DLD1 (cell line): ENCODE results near the gene HBQ1.
"Not testable (repeated sequence)": the region's sequence is repeated elsewhere in the genome, so short reads cannot be mapped to it uniquely, and the experiment has no call there.

ENCODE experiments used
- in situ Hi-C: cut with HindIII; loops from 2 replicates; pipeline ENCODE4 v1.10.0; 2017; ENCODE audit warnings: low sequenced_read_pairs

The HBQ1 gene

DNA sequence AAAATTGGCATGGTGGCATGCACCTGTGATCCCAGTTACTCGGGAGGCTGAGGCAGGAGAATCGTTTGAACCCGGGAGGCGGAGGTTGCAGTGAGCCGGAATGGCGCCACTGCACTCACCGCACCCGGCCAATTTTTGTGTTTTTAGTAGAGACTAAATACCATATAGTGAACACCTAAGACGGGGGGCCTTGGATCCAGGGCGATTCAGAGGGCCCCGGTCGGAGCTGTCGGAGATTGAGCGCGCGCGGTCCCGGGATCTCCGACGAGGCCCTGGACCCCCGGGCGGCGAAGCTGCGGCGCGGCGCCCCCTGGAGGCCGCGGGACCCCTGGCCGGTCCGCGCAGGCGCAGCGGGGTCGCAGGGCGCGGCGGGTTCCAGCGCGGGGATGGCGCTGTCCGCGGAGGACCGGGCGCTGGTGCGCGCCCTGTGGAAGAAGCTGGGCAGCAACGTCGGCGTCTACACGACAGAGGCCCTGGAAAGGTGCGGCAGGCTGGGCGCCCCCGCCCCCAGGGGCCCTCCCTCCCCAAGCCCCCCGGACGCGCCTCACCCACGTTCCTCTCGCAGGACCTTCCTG is at the start of gene HBQ1:
HBQ1 (plus strand) TSS at position 359 of the 575 bp plus-strand sequence; CDS start at position 387, 28 bp downstream.
- in situ Hi-C loops: no loop called here

DNA sequence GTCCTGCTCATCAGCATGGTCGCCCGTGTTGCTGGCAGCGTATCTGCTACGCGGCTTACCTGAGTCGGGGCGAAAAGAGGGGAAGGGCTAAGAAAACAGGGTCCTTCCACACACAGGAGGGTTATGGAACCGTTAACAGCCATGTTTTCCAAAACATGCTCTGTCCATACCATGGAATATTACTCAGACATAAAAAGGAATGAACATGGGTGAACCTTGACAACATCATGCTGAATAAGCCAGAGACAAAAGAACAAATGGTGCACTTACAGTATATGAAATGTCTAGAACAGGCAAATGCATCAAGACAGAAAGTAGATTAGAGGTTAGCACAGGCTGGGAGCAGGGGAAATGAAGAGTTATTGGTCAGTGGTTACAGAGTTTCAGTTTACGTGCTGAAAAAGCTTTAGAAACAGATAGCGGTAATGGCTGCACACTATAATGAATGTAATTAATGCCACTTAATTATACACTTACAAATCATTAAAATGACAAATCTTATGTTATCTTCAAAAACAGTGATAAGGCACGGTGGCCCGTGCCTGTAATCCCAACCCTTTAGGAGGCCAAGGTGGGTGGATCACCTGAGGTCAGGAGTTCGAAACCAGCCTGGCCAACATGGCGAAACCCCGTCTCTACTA is 49.6 kb upstream of the HBQ1 start:
- in situ Hi-C loops: no loop called here

DNA sequence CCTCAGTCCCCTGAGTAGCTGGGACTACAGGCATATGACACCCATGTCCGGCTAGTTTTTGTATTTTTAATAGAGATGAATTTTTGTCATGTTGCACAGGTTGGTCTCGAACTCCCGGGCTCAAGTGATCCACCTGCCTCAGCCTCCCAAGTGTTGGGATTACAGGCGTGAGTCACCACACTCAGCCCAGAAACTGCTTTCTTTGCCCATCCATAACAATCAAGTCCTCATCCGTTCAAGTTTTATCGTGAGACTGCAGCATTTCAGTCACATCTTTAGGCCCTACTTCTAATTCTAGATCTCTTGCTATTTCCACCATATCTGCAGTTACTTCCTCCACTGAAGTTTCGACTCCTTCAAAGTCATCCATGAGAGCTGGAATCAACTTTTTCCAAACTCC is 48.1 kb upstream of the HBQ1 start:
- in situ Hi-C loops: no loop called here

DNA sequence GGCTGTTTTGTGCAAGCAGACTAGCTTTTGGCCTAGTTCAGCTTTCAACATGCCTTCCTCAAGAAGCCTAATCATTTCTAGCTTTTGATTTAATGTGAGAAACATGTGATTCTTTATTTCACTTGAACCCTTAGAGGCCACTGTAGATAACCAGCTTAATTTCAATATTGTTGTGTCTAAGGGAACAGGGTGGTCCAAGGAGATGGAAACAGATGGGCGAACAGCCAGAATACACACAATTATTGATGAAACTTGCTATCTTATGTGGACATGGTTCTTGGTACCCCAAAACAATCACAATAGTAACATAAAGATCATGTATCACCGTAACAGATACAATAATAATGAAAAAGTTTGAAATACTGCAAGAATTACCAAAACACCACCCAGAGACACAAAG is 46.5 kb upstream of the HBQ1 start:
- in situ Hi-C loops: no loop called here

DNA sequence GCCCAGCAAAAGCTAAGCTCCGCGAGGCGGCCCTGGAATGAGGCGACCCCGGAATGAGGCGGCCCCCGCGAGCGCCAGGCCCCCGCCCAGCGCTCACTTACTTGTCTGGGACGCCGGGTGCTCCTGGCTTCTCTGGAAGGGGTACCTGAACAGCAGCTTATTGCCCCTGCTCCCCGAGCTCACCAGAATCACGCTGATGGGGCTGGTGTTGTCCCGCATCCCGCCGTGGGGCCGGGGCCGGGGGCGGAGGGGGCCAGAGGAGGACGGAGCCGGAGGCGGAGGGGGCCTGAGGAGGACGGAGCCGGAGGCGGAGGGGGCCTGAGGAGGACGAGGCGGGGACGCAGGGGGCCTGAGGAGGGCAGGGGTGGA is 42.2 kb upstream of the HBQ1 start:
- in situ Hi-C loops: no loop called here

DNA sequence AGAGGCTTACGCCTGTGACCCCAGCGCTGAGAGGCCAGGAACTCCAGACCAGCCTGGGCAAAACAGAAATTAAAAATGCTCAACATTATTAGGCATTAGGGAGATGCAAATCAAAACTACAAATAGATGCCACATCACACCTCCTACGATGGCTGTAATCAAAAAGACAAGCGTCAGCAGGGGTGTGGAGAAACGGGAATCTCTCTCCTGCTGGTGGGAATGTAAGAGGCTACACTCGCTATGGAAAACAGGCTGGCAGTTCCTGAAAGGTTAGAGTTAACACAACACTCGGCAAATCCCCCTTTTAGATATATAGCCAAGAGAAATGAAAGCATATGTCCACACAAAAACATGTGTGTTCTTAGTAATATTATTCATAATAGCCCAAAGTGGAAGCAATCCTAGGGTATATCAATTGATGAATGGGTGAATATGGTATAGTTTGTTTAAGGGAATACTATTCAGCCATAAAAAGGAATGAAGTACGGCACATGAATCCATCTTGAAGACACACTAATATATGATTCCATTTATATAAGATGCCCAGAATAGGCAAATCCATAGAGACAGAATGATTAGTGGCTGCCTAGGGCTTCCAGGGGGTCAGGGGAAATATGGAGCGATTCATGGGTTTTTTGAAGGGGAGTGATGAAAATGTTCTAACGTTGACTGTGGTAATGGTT is 39.9 kb upstream of the HBQ1 start:
- in situ Hi-C loops: no loop called here

DNA sequence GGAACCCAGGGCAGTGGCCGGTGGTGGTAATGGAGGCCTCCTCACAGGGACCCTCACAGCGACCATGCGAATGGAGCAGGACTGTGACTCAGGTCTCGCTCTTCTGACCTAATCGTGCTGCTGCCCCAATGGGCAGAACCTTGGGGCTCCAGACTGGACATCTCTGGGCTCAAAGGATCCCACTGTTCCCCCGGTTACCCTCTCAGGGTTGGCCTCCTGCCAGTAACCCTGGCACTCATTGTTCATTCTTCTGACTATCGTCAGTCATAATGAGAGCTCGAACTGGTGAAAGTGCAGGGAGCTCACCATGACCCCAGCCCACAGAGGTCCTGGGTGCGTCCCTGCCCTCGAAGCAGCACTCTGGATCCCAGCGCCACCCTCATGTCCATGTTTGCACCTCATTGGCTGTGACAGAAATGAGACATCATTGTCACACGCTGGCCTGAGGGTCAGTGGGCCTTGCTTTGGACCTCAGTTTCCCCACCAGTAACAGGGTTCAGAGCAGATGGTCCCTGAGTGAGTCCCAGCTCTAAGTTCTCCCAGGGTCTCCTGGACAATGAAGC is 37.8 kb upstream of the HBQ1 start:
- in situ Hi-C loops: no loop called here

DNA sequence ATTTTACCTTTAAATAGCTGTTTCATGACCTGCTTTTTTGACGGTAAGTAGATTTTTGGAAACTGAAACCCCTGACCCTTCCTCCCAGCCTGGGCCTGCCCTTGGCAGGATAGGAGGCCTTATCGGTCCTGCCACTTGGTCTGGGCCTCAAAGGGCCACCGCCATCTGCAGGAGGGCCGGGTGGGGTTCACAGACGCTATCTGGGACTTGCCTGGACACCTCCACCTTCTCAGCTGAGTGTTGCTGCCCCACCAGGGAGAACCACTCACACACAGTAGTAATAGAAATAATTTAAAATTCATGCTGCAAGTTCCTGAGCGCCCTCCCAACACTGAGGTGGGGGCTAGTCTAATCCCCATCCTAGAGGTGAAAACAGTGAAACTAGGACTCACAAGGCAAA is 37.2 kb upstream of the HBQ1 start:
- in situ Hi-C loops: no loop called here

DNA sequence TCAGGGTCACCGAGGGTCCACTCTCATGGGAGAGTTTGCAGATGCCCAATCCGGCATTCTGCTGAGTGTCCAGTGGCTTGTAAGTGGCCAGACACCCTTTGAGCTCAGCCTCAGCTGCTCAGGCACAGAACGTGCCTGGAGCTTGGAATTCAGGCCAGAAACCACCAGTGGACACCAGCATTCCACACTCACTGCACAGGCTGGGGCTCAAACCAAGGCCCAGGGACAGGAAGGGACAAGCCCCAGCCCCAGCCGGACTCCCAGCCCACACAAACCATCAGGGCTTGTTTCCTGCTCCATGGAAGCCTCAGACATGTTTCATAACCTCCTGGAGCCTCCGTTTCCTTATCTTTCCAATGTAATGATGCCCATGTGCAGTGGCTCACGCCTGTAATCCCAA is 36.8 kb upstream of the HBQ1 start:
- in situ Hi-C loops: no loop called here

DNA sequence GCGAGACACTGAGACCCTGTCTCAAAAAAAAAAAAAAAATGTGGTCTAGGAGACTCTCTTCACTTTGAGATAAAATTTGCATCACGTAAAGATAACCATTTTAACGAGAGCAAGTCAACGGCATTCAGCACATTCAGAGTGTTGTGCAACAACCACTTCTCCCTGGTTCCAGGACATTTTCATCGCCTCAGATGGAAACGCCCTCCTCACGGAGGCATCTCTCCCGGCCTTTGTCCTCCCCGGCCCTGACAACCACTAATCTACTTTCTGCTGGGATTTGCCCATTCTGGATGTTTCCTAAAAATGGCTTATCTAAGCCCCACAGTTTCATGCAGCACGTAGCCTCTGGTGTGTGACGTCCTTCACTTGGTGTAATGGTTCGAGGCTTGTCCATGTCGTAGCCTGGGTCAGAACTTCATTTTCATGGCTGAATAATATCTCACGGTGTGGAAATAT is 35.4 kb upstream of the HBQ1 start:
- in situ Hi-C loops: no loop called here

DNA sequence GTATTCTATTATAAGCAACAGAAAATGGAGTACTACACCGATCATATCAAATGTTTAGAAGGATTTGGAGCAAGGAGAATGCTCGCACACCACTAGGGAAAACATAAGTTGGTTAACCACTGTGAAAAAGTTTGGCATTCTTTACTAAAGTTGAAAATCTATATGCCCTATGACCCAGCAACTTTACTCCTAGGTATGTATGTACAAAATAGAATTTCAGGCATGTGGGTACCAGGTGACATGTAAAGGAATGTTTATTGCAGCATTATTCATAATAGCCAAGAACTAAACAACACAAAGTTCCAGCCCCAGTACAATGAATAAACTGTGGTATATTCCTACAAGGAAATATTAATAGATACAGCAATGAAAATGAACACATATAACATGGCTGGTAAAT is 33.6 kb upstream of the HBQ1 start:
- in situ Hi-C loops: no loop called here

DNA sequence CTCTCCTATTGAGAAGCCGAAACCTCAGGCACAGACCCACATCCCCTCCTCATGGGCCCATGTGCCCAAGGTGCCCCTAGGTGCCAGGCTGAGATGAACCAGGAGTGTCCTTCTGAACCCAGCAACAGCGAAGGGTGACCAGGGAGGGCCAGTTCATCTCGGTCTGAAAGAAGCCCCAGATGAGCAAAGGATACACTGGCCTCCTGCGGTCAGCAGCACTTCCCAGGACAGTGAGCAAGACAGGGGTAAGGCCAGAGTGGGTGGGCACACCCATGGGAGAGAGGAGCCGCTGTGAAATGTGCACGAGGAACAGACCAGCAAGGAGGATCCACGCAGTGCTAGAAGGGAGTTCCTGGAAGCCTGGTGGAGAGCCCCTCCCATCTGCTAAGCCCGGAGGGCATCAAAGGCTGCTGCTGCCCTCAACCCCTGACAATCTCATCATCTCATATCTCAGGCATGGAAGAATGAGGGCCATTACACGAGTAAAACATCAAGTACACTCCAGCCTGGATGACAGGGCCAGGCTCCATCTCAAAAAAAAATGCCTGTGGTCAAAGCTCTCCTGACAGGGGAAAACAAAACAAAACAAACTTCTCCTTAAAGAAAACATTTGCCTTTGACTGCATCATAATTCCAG is 31.1 kb upstream of the HBQ1 start:
- in situ Hi-C loops: no loop called here

DNA sequence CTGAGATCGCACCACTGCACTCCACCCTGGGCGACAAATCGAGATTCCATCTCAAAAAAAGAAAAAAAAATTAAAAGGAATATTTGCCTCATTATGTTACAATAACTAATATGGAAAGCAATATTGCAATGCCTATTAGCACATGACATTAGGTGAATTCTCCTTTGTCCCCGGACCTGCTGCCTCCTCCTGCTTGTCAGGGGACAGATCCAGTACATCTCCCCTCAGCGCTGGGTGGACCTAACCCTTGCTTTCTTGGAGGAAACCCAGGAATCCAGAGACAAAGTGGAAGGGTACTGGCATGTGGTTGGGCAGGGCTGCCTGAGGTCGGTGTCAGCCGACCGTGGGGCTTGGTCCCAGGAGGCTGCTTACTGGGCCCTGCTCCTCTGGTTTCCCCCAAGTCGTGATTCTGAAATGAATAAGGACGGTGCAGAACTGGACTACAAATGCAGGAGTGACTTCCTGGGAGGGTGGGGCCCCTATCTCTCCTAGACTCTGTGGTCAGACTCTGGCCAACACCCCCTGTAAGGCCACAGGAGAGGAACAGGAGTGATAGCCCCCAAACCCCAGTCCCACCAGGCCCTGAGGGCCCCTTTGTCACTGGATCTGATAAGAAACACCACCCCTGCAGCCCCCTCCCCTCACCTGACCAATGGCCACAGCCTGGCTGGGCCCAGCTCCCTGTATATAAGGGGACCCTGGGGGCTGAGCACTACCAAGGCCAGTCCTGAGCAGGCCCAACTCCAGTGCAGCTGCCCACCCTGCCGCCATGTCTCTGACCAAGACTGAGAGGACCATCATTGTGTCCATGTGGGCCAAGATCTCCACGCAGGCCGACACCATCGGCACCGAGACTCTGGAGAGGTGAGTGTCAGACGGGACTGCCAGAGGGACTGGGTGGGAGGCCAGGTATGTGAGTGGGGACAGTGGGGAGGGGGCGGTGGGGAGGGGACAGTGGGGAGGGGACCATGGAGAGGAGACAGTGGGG is 27.8 kb upstream of the HBQ1 start, which contains the start of gene HBZ:
HBZ (plus strand) TSS at position 504 of the 988 bp plus-strand sequence; CDS start at position 770, 266 bp downstream.
- in situ Hi-C loops: no loop called here

DNA sequence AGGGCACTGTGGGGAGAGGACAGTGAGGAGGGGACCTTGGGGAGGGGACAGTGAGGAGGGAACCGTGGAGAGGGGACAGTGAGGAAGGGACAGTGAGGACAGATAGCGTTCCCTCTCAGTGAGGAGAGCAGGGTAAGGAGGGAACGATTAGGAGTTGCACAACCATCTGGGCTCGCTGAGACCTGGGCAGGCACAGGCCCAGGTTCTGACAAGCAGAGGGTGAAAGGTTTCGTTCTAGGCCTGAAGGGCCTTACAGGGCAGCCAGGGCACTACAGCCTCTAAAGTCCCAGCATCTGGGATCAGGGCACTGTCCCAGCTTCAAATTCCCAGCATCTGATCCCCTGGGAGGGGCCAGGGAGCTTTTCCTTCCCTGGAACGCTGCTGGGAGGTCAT is 27.1 kb upstream of the HBQ1 start:
- in situ Hi-C loops: not testable (repeated sequence)

DNA sequence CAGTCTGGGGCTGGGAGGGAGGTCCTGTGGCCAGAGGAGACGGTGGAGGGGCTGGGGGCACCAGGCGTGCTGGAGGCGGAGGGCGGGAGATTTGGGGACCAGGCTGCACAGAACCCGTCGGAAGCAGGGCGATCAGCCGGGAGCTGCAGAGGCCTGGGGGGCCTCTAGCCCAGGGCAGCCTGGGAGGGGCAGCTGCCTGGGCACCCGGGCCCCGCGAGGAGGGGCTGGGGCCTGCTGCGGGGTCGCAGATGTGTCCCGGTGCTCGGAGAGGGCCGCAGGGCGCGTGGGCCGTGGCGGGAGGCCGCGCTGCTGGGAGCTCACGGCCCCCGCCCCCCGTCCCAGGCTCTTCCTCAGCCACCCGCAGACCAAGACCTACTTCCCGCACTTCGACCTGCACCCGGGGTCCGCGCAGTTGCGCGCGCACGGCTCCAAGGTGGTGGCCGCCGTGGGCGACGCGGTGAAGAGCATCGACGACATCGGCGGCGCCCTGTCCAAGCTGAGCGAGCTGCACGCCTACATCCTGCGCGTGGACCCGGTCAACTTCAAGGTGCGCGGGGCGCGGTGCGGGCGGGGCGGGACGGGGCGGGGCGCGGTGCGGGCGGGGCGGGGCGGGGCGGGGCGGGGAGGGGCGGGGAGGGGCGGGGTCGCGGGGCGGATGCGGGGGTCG is 26.6 kb upstream of the HBQ1 start:
- in situ Hi-C loops: not testable (repeated sequence)

DNA sequence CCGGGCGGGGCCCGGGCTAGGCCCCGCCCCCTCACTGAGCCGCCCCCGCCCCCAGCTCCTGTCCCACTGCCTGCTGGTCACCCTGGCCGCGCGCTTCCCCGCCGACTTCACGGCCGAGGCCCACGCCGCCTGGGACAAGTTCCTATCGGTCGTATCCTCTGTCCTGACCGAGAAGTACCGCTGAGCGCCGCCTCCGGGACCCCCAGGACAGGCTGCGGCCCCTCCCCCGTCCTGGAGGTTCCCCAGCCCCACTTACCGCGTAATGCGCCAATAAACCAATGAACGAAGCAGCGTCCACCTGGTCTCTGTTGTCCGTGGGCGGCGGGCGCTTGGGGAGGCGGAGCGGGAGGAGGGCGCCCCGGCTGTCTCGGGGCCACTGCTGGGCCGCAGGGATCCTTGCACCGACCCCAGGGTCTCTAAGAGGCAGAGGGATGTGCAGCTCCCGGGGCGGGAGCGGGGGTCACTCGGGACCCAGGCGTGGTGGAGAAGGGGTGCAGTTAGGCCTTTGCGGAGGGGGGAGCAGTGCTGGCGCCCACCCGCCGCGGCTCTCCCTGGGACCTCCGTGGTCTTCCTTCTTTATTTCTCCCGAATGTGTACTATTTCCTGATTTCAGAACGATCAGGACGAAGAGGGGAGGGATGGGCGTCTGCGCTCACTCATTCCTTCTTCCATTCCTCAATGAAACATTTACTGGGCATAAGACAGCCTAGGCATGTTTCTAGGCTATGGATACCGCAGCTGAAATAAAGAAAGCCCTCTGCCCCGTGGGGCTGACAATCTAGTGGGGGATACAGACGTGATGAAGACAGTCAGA is 25.8 kb upstream of the HBQ1 start:
- in situ Hi-C loops: no loop called here

DNA sequence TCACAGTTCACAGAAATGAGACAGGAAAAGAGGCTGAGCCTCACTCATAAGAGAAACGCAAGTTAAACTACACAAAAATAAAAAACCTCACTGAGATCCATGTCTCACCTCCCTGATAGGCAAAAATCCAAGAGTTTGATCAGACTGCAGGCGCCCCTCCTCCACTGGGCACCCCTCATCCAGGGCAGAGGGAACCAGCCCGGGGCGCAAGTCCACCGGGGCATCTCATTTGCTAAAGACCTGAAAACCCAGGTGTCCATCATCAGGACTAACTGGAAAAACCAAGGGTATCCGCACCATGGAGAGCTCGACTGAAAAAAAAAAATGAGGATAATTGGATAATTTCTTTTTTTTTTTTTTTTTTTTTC is 25.2 kb upstream of the HBQ1 start:
- in situ Hi-C loops: no loop called here

DNA sequence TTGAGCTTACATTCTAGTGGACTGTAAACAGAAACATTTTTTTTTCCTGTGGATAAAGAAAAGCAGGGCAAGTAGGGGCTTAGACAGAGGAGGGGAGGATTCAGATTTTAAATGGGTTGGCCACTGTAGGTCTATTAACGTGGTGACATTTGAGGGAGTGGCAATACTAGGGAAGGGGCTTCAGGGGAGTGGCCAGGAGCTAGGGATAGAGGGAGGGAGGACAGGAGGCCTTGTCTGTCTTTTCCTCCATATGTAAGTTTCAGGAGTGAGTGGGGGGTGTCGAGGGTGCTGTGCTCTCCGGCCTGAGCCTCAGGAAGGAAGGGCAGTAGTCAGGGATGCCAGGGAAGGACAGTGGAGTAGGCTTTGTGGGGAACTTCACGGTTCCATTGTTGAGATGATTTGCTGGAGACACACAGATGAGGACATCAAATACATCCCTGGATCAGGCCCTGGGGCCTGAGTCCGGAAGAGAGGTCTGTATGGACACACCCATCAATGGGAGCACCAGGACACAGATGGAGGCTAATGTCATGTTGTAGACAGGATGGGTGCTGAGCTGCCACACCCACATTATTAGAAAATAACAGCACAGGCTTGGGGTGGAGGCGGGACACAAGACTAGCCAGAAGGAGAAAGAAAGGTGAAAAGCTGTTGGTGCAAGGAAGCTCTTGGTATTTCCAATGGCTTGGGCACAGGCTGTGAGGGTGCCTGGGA is 21.0 kb upstream of the HBQ1 start:
- in situ Hi-C loops: no loop called here
